Endothelial cell of umbilical vein (primary cell): ENCODE measurements around the gene COL13A1. TPM values are rescaled to one million over a fixed set of nuclear protein-coding genes. Genes with fewer than 3 reads are reported as not detected.

Experiments
- BruUV-seq: library from RNA; stranded (reverse); fragments of 400-500 nt; replicated peaks from 2 replicates; lab custom pipeline; 2021; lab: Mats Ljungman, UMichigan
- CTCF ChIA-PET: fragments of 300-600, 350-600 bp; sonication (Branson Sonifier 250); formaldehyde crosslinking; loops from one replicate; lab custom pipeline; 2021; ENCODE audit warnings: antibody characterized with exemption, inconsistent platforms; lab: Charles Lee
- POLR2A ChIA-PET: fragments of 300-600, 350-600 bp; sonication (Branson Sonifier 250); formaldehyde crosslinking; loops from one replicate; lab custom pipeline; 2021; ENCODE audit warnings: antibody characterized with exemption, inconsistent platforms; lab: Charles Lee
- DNase-seq: peaks from one replicate; pipeline ENCODE4 v3.0.0-alpha.2; 2011; ENCODE audit warnings: low read depth, low spot score
- FAIRE-seq: peaks from 2 replicates; lab custom pipeline; 2011; peaks lifted over from hg19 to GRCh38; lab: Jason Lieb, UNC
- H2AFZ ChIP-seq: 2 replicates; pipeline ENCODE4 v1.6.0; 2012; ENCODE audit warnings: low read depth, low read length, control low read depth, inconsistent platforms
- H3K27ac ChIP-seq: 2 replicates; pipeline ENCODE4 v1.5.1; 2011; ENCODE audit warnings: low read depth, mild to moderate bottlenecking, control low read depth, low read length, moderate library complexity; ENCODE audit not compliant: insufficient read depth
- H3K27me3 ChIP-seq, 2 experiments: 2 replicates each; pipeline versions ENCODE4 v1.6.0 to v1.6.1; 2011; ENCODE audit warnings: low read length in 2 of 2, mixed read lengths in 1 of 2; ENCODE audit not compliant: control insufficient read depth in 2 of 2, insufficient read depth in 2 of 2
- H3K36me3 ChIP-seq, 2 experiments: 2 replicates in 1 of 2; 3 replicates in 1 of 2; pipeline ENCODE4 v1.5.1; 2011; ENCODE audit warnings: low read length in 2 of 2, mild to moderate bottlenecking in 1 of 2, moderate library complexity in 1 of 2; ENCODE audit not compliant: control insufficient read depth in 2 of 2, insufficient read depth in 2 of 2; ENCODE audit errors: extremely low read depth in 1 of 2
- H3K4me1 ChIP-seq: 3 replicates; pipeline ENCODE4 v1.5.1; 2011; ENCODE audit warnings: mild to moderate bottlenecking, low read length; ENCODE audit not compliant: control insufficient read depth, insufficient read depth; ENCODE audit errors: extremely low read depth
- H3K4me2 ChIP-seq: 2 replicates; pipeline ENCODE4 v1.6.1; 2011; ENCODE audit warnings: low read length, control low read depth, mixed read lengths; ENCODE audit not compliant: insufficient read depth
- H3K4me3 ChIP-seq, 3 experiments: fragments of 200-600 bp in 1 of 3; sonication (generic), shearing (Covaris generic) in 1 of 3; replicated peaks in 1 of 3; 2 replicates each; pipeline ENCODE4 v1.5.1; 2011 to 2016; ENCODE audit warnings: control low read depth in 3 of 3, low read length in 3 of 3, mild to moderate bottlenecking in 2 of 3, inconsistent platforms in 1 of 3, low read depth in 1 of 3, moderate library complexity in 1 of 3; ENCODE audit not compliant: insufficient read depth in 1 of 3
- H3K79me2 ChIP-seq: 2 replicates; pipeline ENCODE4 v1.6.0; 2012; ENCODE audit warnings: low read length, inconsistent platforms; ENCODE audit not compliant: control insufficient read depth, insufficient read depth
- H3K9ac ChIP-seq: replicated peaks from 2 replicates; pipeline ENCODE3; 2011; ENCODE audit warnings: low read length, control low read depth; ENCODE audit not compliant: insufficient read depth; ENCODE audit errors: extremely low read depth
- H3K9me1 ChIP-seq: replicated peaks from 3 replicates; pipeline ENCODE4 v1.6.0; 2011; ENCODE audit warnings: mild to moderate bottlenecking, low read length; ENCODE audit not compliant: control insufficient read depth, insufficient read depth; ENCODE audit errors: extremely low read depth
- H3K9me3 ChIP-seq: replicated peaks from 2 replicates; pipeline ENCODE4 v1.5.1; 2012; ENCODE audit warnings: low read length, inconsistent platforms; ENCODE audit not compliant: control insufficient read depth, insufficient read depth
- H4K20me1 ChIP-seq: replicated peaks from 2 replicates; pipeline ENCODE3; 2011; ENCODE audit warnings: mild to moderate bottlenecking, low read length; ENCODE audit not compliant: control insufficient read depth, insufficient read depth; ENCODE audit errors: extremely low read depth
- CTCF ChIP-seq, 2 donors: IDR thresholded peaks; 1 replicate in 1 of 2; 2 replicates in 1 of 2; pipeline ENCODE4 v1.5.1; 2011; ENCODE audit warnings: low read length in 2 of 2, mild to moderate bottlenecking in 2 of 2, moderate library complexity in 2 of 2, control low read depth in 1 of 2, inconsistent platforms in 1 of 2, low read depth in 1 of 2; ENCODE audit not compliant: insufficient read depth in 1 of 2; ENCODE audit errors: extremely low read depth in 1 of 2
- EZH2 ChIP-seq: IDR thresholded peaks from 2 replicates; pipeline ENCODE4 v1.6.1; 2012; ENCODE audit warnings: borderline replicate concordance, low read depth, mild to moderate bottlenecking, moderate library complexity, low read length, inconsistent platforms; ENCODE audit not compliant: severe bottlenecking
- FOS ChIP-seq: IDR thresholded peaks from 2 replicates; pipeline ENCODE4 v1.6.1; 2011; ENCODE audit warnings: mild to moderate bottlenecking, low read length, moderate library complexity, borderline replicate concordance; ENCODE audit not compliant: insufficient read depth
- GATA2 ChIP-seq: IDR thresholded peaks from 2 replicates; pipeline ENCODE4 v1.7.0; 2011; ENCODE audit warnings: low read depth, mild to moderate bottlenecking, moderate library complexity, mixed read lengths, low read length; ENCODE audit not compliant: insufficient read length, insufficient read depth
- JUN ChIP-seq: IDR thresholded peaks from 2 replicates; pipeline ENCODE4 v1.6.1; 2011; ENCODE audit warnings: borderline replicate concordance, low read depth; ENCODE audit not compliant: insufficient read length, insufficient read depth
- MAX ChIP-seq: IDR thresholded peaks from 2 replicates; pipeline ENCODE4 v1.6.1; 2011; ENCODE audit not compliant: insufficient read depth, insufficient read length
- MYC ChIP-seq: IDR thresholded peaks from one replicate; pipeline ENCODE4 v1.6.1; 2011; ENCODE audit warnings: mild to moderate bottlenecking, low read depth, low read length
- POLR2A ChIP-seq: IDR thresholded peaks from 2 replicates; pipeline ENCODE4 v1.6.1; 2012; ENCODE audit warnings: low read depth, mild to moderate bottlenecking, control low read depth, low read length
- POLR2AphosphoS5 ChIP-seq: IDR thresholded peaks from 2 replicates; pipeline ENCODE4 v1.6.1; 2012; ENCODE audit warnings: low read depth, mild to moderate bottlenecking, control low read depth, low read length, moderate library complexity; ENCODE audit not compliant: insufficient read depth
- dilution Hi-C: fragments of 300-500 bp; cut with MboI; formaldehyde crosslinking; loops from one replicate; pipeline ENCODE4 v1.15.0; 2019; ENCODE audit warnings: low sequenced_read_pairs; ENCODE audit not compliant: extremely low pct_ligation_motif_present
- intact Hi-C: fragments of 100-400 bp; cut with micrococcal nuclease; formaldehyde crosslinking; loops from one replicate; pipeline ENCODE4 v1.10.0; 2022
- polyA plus RNA-seq, 4 experiments: library from polyadenylated mRNA; depleted of rRNA in 3 of 4; stranded (reverse) in 3 of 4; unstranded in 1 of 4; fragments of >200 nt; gene quantifications; 2 replicates each; pipeline versions ENCODE4 v1.2.1 to v1.2.3, GENCODE V29; 2011 to 2012; ENCODE audit warnings: missing spikeins in 1 of 4
- total RNA-seq: library from RNA; stranded (reverse); gene quantifications from 2 replicates; pipeline ENCODE4 v1.2.3, GENCODE V29; 2021

COL13A1 gene
- total and polyA plus RNA-seq, 2 donors (not counting 3 experiments of a cell fraction or from before 2014, with no cell fraction given) = 21.4 to 47.5 TPM

- Histone ChIP-seq H3K79me2 (no peaks in the 10 kb centered on the region), H2AFZ (no peak overlapping the region), H3K27ac (no peak overlapping the region), H3K4me2 (no peak overlapping the region), H3K4me3 (no peak overlapping the region), H3K36me3 (no peaks in the 10 kb centered on the region), H3K9ac (no peak overlapping the region), H4K20me1 (no peaks in the 10 kb centered on the region), H3K9me3 (no peaks in the 10 kb centered on the region), H3K9me1 (no peaks in the 10 kb centered on the region), H3K4me1 (peaks cover 13% of the 10 kb centered on the region), H3K27me3 (no peaks in the 10 kb centered on the region)
- intact Hi-C loops (no loop called here), dilution Hi-C loops (no loop called here)
- FAIRE-seq = no peak
- TF ChIP-seq GATA2 = no peak
- no peak for TF ChIP-seq POLR2A
- no peak for TF ChIP-seq MYC
- TF ChIP-seq CTCF (IDR thresholded peaks at IDR 0.05; ENCODE audit: extremely low read depth in 1 of 2, insufficient read depth in 1 of 2, low read depth in 1 of 2, low read length in 2 of 2) = no peak
- TF ChIP-seq EZH2 = no peak
- TF ChIP-seq FOS = no peak
- TF ChIP-seq JUN = no peak
- no peak for TF ChIP-seq MAX
- no peak for TF ChIP-seq POLR2AphosphoS5
- POLR2A ChIA-PET = no interaction called here
- CTCF ChIA-PET = interaction anchor here (1.1 to 3.5 kb wide), 5 partner anchors 12 to 88 kb away, joined by 3 to 11 read pairs (median 4); no protein-coding TSS in a partner anchor
- DNase-seq = no peak
- BruUV-seq = no TSS peak
Measured at GRCh38 chr10:69876286-69876685, 74.6 kb downstream of the COL13A1 start.
